ENCODE data around the gene TDRD1.
A peak's percentile ranks its signal among the peaks of the same experiment; 100 is the strongest.

The TDRD1 gene

DNA sequence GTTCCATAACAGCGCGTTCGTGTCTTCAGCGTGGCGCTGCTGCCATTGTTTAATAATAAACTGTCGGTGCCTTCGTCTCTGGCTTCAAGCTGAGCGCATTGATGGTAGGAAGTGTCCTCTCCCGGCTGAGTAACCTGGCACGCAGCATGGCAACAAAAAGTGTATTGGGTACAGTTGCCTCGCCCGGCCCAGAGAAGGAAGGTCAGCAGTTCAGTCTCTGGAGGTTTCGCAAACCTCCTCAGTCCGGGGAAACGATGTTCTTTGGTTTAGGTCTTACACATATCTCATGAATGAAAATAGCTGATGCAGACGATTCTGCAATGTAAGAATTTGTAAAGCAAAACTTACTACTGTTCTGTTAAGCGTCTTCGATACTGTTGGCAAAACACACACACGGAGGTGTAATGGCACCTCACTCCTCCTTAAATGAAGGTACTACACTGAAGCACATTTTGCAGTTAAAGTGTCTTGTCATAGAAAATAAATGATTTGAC, 4.4 kb upstream of the TDRD1 start:
- peak in 1 of 2 donors; percentile 72 for DNase-seq

- no peak for DNase-seq
Measured at GRCh38 chr10:114175667-114176066, 3.5 kb upstream of the TDRD1 start.

DNA sequence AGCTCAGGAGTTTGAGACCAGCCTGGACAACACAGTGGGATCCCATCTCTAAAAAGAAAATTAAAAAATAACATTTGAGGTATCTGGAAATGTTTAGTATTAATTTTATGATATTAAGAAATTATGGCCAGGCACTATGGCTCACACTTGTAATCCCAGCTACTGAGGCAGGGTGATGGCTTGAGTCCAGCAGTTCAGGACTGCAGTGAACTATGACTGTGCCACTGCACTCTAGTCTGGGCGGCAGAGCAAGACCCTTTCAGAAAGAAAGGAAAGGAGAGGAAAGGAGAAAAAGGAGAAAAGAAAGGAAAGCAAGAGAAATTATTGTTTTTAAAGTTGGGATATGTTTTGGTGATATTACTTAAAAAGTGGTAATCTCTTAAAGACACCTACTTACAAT, 2.6 kb upstream of the TDRD1 start:
- no peak for DNase-seq

GRCh38 chr10:114179747-114180146, 594 bp downstream of the TDRD1 start:
- DNase-seq, result no peak

GRCh38 chr10:114180937-114181336, 1.8 kb downstream of the TDRD1 start:
- DNase-seq, result no peak

DNA sequence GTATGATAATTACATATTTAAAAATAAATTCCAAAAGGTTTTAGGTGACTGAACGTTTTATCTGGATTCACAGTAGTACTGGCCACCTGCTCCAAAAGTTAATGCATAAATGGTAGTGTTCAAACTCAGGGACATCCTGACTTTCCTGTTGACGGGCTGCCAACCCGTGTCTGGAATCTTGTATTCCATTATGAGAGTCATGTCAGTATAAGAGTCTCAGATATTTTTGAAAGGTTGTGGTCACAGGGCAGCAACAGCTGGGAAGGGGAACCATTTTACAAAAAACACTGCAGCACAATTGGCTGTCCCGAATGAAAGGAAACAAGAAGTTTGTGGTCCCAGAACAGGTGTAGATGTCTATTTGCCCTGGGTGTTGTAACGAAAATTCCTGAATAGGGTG, 2.8 kb downstream of the TDRD1 start:
- DNase-seq, result no peak

- DNase-seq, result no peak
Measured at GRCh38 chr10:114183563-114183962, 4.4 kb downstream of the TDRD1 start.

- DNase-seq, result no peak
Measured at GRCh38 chr10:114184276-114184675, 5.1 kb downstream of the TDRD1 start.

DNA sequence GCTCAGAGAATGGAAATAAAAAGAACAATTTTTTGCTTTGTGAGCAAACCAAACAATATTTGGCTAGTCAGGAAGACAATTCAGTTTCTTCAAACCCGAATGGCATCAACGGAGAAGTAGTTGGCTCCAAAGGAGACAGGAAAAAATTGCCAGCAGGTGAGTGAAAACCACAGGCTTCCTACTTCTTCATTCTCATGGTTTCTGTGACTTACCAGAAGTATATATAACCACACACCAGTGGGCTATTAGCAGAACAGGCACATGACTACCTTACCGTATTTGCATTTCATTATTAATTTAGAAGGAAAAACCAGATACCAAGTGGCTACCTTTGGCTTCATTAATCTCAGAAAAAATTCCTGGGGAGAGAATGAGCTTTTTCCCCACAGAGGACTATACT, 8.8 kb downstream of the TDRD1 start:
- no peak for DNase-seq

DNA sequence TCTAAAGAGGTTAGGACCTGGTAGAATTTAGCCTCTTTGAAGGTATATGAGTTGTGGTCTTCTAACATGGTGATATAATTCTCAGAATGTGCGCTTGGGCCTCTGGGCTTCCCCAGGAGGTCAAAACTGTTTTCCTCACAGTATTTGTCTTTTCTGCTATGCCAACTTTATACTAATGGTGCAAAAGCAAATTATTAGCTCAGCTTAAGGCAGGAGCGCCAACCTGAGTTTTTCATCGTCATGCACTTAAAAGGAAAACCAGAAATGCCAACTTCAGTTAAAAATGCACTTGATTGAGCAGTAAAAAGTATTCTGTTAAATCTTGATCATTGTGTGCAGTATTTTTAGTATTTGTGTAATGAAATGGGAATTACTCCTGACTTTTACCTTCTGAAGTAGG, 9.7 kb downstream of the TDRD1 start:
- no peak for DNase-seq

DNA sequence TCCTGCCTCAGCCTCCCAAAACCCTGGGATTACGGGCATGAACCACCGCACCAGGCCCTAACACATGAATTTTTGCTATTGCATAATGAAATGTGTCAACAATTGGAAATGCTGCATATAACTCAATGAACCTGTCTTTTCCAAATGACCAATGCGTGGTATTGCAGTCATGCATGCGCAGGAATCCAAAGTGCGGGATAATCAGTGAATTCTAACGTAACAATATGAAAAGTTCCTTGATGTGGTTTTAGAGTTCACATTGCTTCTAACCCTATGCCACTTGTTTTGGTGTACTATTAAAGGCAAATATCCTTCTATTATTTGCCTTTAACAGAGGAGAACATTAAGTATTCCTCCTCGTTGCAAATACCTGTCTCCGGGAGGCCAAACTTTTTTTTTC, 10.5 kb downstream of the TDRD1 start:
- DNase-seq, result no peak

GRCh38 chr10:114195079-114195478, 15.9 kb downstream of the TDRD1 start:
- no peak for DNase-seq

GRCh38 chr10:114199239-114199638, 20.1 kb downstream of the TDRD1 start:
- no peak for DNase-seq

- DNase-seq, result no peak
Measured at GRCh38 chr10:114202812-114203211, 23.7 kb downstream of the TDRD1 start.

- no peak for DNase-seq
Measured at GRCh38 chr10:114206902-114207301, 27.7 kb downstream of the TDRD1 start.

DNA sequence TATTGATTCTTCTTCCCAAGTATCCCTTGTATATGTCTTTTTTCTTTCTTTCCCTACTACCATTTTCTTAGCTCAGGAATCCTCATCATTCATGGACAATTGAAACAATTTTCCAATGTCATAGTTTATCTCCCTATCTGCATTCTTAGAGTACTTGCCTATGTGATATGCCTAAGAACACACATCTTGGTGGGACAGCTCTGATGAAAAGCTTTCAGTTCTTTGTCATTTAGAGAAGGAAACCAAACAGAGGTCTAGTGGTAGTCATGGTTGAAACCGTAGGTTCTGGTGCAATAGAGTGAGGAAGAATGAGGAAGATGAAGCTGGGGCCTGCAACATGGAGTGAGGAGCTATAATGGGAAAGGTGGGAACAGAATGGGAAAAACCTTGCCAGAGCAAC, 28.2 kb downstream of the TDRD1 start:
- no peak for DNase-seq

DNA sequence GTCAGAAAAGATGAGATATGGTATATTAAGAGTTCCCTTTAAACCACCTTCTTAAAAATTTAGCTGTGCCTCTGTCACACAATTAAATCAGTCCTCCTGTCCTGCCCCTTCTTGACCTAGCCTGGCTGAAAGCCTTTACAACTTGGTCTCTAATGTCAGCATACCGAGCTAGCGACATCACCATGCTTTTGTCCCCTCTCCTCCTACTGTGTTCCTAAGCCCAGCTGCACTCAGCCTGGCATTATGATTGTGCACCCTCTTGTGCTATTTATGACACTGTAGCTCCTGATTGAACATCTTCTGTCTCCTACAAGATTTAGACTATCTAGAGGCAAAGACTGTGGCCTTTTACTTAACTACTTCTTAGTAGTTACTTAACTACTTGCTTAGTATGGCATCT, 29.2 kb downstream of the TDRD1 start:
- no peak for DNase-seq

GRCh38 chr10:114212153-114212552, 33.0 kb downstream of the TDRD1 start:
- DNase-seq, result no peak

GRCh38 chr10:114215033-114215432, 35.9 kb downstream of the TDRD1 start:
- no peak for DNase-seq

DNA sequence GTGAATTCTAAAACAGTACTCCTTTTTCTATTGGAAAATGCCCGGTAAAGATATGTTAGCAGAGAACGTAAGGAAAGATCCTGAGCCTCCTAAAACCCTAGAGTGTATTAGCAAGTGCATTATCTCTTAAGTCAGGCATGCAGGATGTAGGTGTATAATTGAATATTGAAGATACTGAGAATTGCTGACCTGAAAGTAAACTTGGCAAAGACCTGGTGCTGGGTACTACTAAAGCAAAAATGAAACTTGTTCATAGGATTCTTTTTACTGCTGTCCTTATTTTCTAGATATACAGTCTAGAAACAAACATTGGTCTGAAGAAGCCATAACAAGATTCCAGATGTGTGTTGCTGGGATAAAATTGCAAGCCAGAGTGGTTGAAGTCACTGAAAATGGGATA, 41.1 kb downstream of the TDRD1 start:
- no peak for DNase-seq

DNA sequence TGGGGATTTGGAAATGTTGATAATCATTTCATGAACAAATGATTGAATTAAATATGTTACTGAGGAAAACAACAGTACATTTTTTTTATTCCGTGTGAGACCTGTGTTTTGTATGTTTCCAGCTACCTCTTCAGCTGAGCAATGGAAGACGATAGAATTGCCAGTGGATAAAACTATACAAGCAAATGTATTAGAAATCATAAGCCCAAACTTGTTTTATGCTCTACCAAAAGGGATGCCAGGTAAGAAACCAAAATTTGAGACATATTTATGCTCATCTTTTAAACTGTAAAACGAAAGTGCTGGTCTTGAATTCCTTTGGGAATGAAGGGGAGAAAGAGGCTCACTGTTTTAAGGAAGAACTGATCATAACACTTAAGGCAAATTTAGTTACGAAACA, 42.1 kb downstream of the TDRD1 start:
- DNase-seq, result no peak

DNA sequence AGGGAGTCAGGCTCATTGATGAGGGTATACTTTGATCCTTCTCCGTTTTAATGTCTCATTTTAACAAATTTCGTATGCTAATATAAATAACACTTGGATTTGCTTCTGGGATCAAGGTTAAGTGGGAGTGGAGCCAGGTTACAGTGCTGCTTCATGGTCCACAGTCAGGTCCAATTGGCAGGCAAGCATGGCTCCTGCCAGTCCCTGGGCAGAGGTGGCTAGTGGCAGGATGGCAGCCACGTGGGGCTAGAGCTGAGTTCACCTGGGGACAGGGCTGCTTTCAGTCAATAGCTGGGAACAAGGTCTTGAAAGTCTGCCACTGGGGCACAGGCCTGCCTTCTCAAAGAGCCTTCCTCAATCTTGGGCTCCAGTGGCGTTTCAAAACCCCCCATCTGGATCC, 43.9 kb downstream of the TDRD1 start:
- no peak for DNase-seq

- DNase-seq, result no peak
Measured at GRCh38 chr10:114228156-114228555, 49.0 kb downstream of the TDRD1 start.

- no peak for DNase-seq
Measured at GRCh38 chr10:114232561-114233176, 53.5 kb downstream of the TDRD1 start.

GRCh38 chr10:114233482-114233881, 54.3 kb downstream of the TDRD1 start:
- DNase-seq, result no peak

DNA sequence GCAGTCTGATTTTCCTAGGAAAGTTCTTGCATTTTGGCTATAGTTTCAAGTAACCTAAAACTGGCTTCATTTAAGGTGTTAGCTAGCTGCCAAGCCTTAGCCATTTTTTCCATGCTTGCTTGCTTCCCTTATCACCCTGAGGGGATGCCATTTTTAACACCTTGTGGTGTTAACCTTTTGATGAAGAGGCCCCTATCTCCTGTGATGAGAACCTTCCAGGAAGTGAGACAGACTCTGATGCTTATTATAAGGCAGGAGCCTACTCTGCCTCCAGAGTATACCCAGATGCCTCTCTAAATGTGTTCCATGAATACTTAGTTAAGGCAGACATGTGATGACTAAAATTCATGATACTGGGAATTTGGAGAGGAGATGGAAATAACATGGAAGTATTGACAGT, 55.0 kb downstream of the TDRD1 start:
- no peak for DNase-seq
